K562 (cell line): ENCODE measurements around the gene GDF15. TPM values are rescaled to one million over a fixed set of nuclear protein-coding genes. Genes with fewer than 3 reads are reported as not detected.

Experiments
- CHAMP1 ChIP-seq: fragments of 450-650 bp; IDR thresholded peaks from 2 replicates; pipeline ENCODE4 v1.6.1; 2016; ENCODE audit warnings: mild to moderate bottlenecking
- CREB3 ChIP-seq: fragments of 450-650 bp; conservative IDR thresholded peaks from 2 replicates; pipeline ENCODE4 v1.6.1; 2016; ENCODE audit warnings: missing genetic modification characterization, low read depth, mild to moderate bottlenecking, missing compliant biosample characterization, moderate library complexity
- FOXJ2 ChIP-seq: fragments of 200-800 bp; sonication (Bioruptor generic); IDR thresholded peaks from 2 replicates; pipeline ENCODE4 v1.6.1; 2016; ENCODE audit warnings: missing genetic modification characterization, missing compliant biosample characterization
- POLR2B ChIP-seq: fragments of 450-650 bp; IDR thresholded peaks from 2 replicates; pipeline ENCODE4 v1.6.1; 2018; ENCODE audit warnings: low read depth; ENCODE audit not compliant: partially characterized antibody
- RCOR1 ChIP-seq, 2 experiments: IDR thresholded peaks; 2 replicates each; pipeline ENCODE4 v1.6.1; 2012; ENCODE audit warnings: low read depth in 2 of 2, low read length in 2 of 2, borderline replicate concordance in 1 of 2, improper control_type of control experiment in 1 of 2
- ZNF384 ChIP-seq: IDR thresholded peaks from 2 replicates; pipeline ENCODE4 v1.6.1; 2012; ENCODE audit warnings: low read depth, low read length, improper control_type of control experiment
- polyA plus RNA-seq, 8 experiments: library from polyadenylated mRNA; depleted of rRNA in 4 of 8; stranded (reverse) in 5 of 8; unstranded in 3 of 8; fragments of >200 nt; fragmentation: Nextera tagmentation in 2 of 8; fragmentation: Illumina TruSeq in 1 of 8; extraction: Ambion mirVana in 2 of 8; extraction: Trizol in 1 of 8; gene quantifications; 2 replicates each; pipeline versions ENCODE4 v1.2.1 to v1.2.3, GENCODE V29; 2011 to 2014; ENCODE audit warnings: inconsistent platforms in 1 of 8, missing spikeins in 1 of 8
- total RNA-seq, 7 experiments: library from RNA; depleted of rRNA in 6 of 7; stranded (reverse); fragments of >200 nt in 6 of 7; fragmentation: Illumina TruSeq in 2 of 7; extraction: Trizol in 2 of 7; gene quantifications; 2 replicates each; pipeline versions ENCODE4 v1.2.1 to v1.2.3, GENCODE V29; 2011 to 2021; ENCODE audit warnings: low replicate concordance in 1 of 7

GDF15 gene
- total and polyA plus RNA-seq, 9 of the 15 experiments (the other 6 are each of a cell fraction or from before 2014, with no cell fraction given), result 2.3 to 82.4 (median 12.5) TPM

GRCh38 chr19:18389726-18390064 is 3.7 kb downstream of the GDF15 start (continued):
- TF ChIP-seq CHAMP1, result peak; percentile 35; the same call in 1 of the 2 replicates
- no peak for TF ChIP-seq ZNF384
- peak; percentile 1 for TF ChIP-seq POLR2B
- TF ChIP-seq RCOR1 (IDR thresholded peaks at IDR 0.05; ENCODE audit: borderline replicate concordance in 1 of 2, low read depth in 2 of 2, low read length in 2 of 2), result peak in 1 of 2 experiments; percentile 47; a peak in 1 of 4 replicates
- TF ChIP-seq FOXJ2 (tag), result peak; percentile 40; the same call in 1 of the 2 replicates
- TF ChIP-seq CREB3 (tag), result no peak
